ENCODE measurements around the gene CDH2.

The CDH2 gene

DNA sequence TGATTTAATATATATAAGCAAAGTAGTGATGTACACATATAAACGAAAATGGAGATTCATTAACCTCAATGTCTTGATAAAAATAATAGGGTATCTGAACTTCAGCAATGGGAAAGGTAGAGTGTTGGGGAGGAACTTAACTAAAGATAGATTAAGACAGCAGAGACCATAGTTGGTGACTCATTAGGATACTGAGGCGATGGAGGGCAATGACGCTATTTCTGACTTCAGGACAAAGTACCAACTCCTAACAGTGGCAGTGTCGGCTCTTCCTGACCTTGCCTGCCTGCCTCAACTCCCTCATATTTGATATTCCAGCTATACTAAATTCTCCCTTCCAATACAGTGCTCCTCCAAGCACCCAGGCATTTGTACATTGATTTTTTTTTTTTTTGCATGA, 98.6 kb downstream of the CDH2 start:
- DNase-seq (ENCODE audit: low read depth) = no peak
- TF ChIP-seq, protein P1, sequence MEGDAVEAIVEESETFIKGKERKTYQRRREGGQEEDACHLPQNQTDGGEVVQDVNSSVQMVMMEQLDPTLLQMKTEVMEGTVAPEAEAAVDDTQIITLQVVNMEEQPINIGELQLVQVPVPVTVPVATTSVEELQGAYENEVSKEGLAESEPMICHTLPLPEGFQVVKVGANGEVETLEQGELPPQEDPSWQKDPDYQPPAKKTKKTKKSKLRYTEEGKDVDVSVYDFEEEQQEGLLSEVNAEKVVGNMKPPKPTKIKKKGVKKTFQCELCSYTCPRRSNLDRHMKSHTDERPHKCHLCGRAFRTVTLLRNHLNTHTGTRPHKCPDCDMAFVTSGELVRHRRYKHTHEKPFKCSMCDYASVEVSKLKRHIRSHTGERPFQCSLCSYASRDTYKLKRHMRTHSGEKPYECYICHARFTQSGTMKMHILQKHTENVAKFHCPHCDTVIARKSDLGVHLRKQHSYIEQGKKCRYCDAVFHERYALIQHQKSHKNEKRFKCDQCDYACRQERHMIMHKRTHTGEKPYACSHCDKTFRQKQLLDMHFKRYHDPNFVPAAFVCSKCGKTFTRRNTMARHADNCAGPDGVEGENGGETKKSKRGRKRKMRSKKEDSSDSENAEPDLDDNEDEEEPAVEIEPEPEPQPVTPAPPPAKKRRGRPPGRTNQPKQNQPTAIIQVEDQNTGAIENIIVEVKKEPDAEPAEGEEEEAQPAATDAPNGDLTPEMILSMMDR (IDR thresholded peaks at IDR 0.05; ENCODE audit: control insufficient read depth, insufficient read depth, low read depth, low read length, missing control alignments) = no peak
- H3K4me3 ChIP-seq (ENCODE audit: control insufficient read depth, low read depth, low read length) = no peak overlapping the region

DNA sequence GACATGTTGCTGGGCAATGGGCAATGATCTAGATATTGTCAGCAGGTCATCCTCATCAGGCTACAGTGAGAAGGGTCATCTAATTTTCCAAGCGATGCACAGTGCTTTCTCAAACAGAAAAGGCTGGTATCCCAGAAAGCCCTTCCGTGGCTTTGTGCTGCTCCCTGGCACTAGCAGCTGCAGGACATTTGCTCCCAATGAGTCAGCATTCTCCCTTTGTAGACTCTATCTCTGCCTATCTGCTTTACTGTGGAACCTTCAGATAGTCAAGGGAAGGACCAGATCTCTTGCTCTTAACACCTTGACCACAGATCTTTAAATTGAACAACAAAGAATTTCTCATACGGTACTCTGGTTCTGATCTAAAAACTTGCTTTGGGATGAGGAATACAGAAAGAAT, 101.4 kb downstream of the CDH2 start:
- DNase-seq (ENCODE audit: low read depth) = no peak
- TF ChIP-seq, protein P1 (IDR thresholded peaks at IDR 0.05; ENCODE audit: control insufficient read depth, insufficient read depth, low read depth, low read length, missing control alignments) = no peak
- H3K4me3 ChIP-seq (ENCODE audit: control insufficient read depth, low read depth, low read length) = no peak overlapping the region

- no peak for DNase-seq (ENCODE audit: low read depth)
- no peak overlapping the region for H3K4me3 ChIP-seq (ENCODE audit: control insufficient read depth, low read depth, low read length)
- TF ChIP-seq, protein P1 (IDR thresholded peaks at IDR 0.05; ENCODE audit: control insufficient read depth, insufficient read depth, low read depth, low read length, missing control alignments) = no peak
These were observed 102.9 kb downstream of the CDH2 start for GRCh38 chr18:28074076-28074475.

- TF ChIP-seq, protein P1 (IDR thresholded peaks at IDR 0.05; ENCODE audit: control insufficient read depth, insufficient read depth, low read depth, low read length, missing control alignments) = no peak
- DNase-seq (ENCODE audit: low read depth) = no peak
- no peak overlapping the region for H3K4me3 ChIP-seq (ENCODE audit: control insufficient read depth, low read depth, low read length)
These were observed 103.3 kb downstream of the CDH2 start for GRCh38 chr18:28073658-28074057.

- TF ChIP-seq, protein P1 (IDR thresholded peaks at IDR 0.05; ENCODE audit: control insufficient read depth, insufficient read depth, low read depth, low read length, missing control alignments) = no peak
- no peak for DNase-seq (ENCODE audit: low read depth)
- no peak overlapping the region for H3K4me3 ChIP-seq (ENCODE audit: control insufficient read depth, low read depth, low read length)
These were observed 105.7 kb downstream of the CDH2 start for GRCh38 chr18:28071199-28071598.

DNA sequence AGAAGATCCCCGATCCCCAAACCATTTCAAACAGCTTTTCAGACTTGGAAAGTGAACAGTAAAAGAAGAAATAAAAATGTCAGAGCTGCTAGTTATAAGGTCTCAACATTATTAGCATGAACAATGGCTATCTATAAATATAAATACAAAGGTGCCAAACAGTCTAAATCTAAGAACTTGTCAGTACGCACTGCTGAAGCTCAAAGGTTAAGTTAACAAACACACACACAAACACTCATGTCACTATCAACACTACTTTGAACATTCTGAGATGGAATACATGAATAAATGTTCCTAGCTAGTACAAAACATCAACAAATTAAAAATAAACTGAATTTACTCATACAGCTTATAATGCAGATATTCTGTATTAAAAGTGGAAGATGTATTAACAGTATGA, 108.7 kb downstream of the CDH2 start:
- no peak overlapping the region for H3K4me3 ChIP-seq (ENCODE audit: control insufficient read depth, low read depth, low read length)
- no peak for DNase-seq (ENCODE audit: low read depth)
- TF ChIP-seq, protein P1 (IDR thresholded peaks at IDR 0.05; ENCODE audit: control insufficient read depth, insufficient read depth, low read depth, low read length, missing control alignments) = no peak

GRCh38 chr18:28067346-28067745, 109.6 kb downstream of the CDH2 start:
- H3K4me3 ChIP-seq (ENCODE audit: control insufficient read depth, low read depth, low read length) = no peak overlapping the region
- no peak for DNase-seq (ENCODE audit: low read depth)
- TF ChIP-seq, protein P1 (IDR thresholded peaks at IDR 0.05; ENCODE audit: control insufficient read depth, insufficient read depth, low read depth, low read length, missing control alignments) = no peak
